EL (cell line): Measurements from ENCODE around the gene OSBPL1A.

Experiments
- DNase-seq: peaks from one replicate; pipeline ENCODE4 v3.0.0-alpha.2; 2016

The OSBPL1A gene

GRCh38 chr18:24326211-24326610 lies 71.4 kb downstream of the OSBPL1A start:
- DNase-seq: no peak

GRCh38 chr18:24322584-24323136 lies 75.0 kb downstream of the OSBPL1A start:
- peak; percentile 50 for DNase-seq

- no peak for DNase-seq
Observed at GRCh38 chr18:24321071-24321470, 76.6 kb downstream of the OSBPL1A start.

- DNase-seq: no peak
Observed at GRCh38 chr18:24319757-24320156, 77.9 kb downstream of the OSBPL1A start.

- DNase-seq: no peak
Observed at GRCh38 chr18:24317370-24317769, 80.3 kb downstream of the OSBPL1A start.

GRCh38 chr18:24315170-24315569 lies 82.5 kb downstream of the OSBPL1A start:
- DNase-seq: peak; percentile 6

- DNase-seq: no peak
Observed at GRCh38 chr18:24306201-24306600, 91.4 kb downstream of the OSBPL1A start.

GRCh38 chr18:24300703-24301102 lies 96.9 kb downstream of the OSBPL1A start:
- no peak for DNase-seq

GRCh38 chr18:24296276-24296675 lies 101.3 kb downstream of the OSBPL1A start:
- no peak for DNase-seq

GRCh38 chr18:24293254-24293653 lies 104.4 kb downstream of the OSBPL1A start:
- DNase-seq: no peak

- no peak for DNase-seq
Observed at GRCh38 chr18:24278591-24278990, 119.0 kb downstream of the OSBPL1A start.

GRCh38 chr18:24277516-24278195 lies 120.0 kb downstream of the OSBPL1A start:
- no peak for DNase-seq

GRCh38 chr18:24276994-24277393 lies 120.6 kb downstream of the OSBPL1A start:
- no peak for DNase-seq

GRCh38 chr18:24274837-24275236 lies 122.8 kb downstream of the OSBPL1A start:
- DNase-seq: no peak

- DNase-seq: no peak
Observed at GRCh38 chr18:24273596-24273995, 124.0 kb downstream of the OSBPL1A start.

GRCh38 chr18:24272229-24272525 lies 125.4 kb downstream of the OSBPL1A start:
- DNase-seq: no peak

- DNase-seq: peak; percentile 78
Observed at GRCh38 chr18:24271381-24272228, 126.0 kb downstream of the OSBPL1A start.

- peak; percentile 48 for DNase-seq
Observed at GRCh38 chr18:24270937-24271380, 126.7 kb downstream of the OSBPL1A start.

GRCh38 chr18:24270358-24270936 lies 127.2 kb downstream of the OSBPL1A start:
- DNase-seq: no peak

- no peak for DNase-seq
Observed at GRCh38 chr18:24268784-24269550, 128.7 kb downstream of the OSBPL1A start.

- no peak for DNase-seq
Observed at GRCh38 chr18:24267878-24268277, 129.7 kb downstream of the OSBPL1A start.

GRCh38 chr18:24266131-24266530 lies 131.5 kb downstream of the OSBPL1A start:
- DNase-seq: no peak

- no peak for DNase-seq
Observed at GRCh38 chr18:24265502-24266064, 132.0 kb downstream of the OSBPL1A start.
